GM12878 (cell line): Measurements from ENCODE around the gene HABP2. TPM values are rescaled to one million over a fixed set of nuclear protein-coding genes. Genes with fewer than 3 reads are reported as not detected.

Experiments used
- ATAC-seq: fragments of 200-7000 bp; cut with Tn5 transposase; 3 replicates; pipeline ENCODE4 v1.9.1; 2020; ENCODE audit warnings: mild to moderate bottlenecking, moderate library complexity
- BruUV-seq: library from RNA; stranded (reverse); fragments of 400-500 nt; replicated peaks from 2 replicates; lab custom pipeline; 2021; lab: Mats Ljungman, UMichigan
- CTCF ChIA-PET: fragments of 300-600 bp; sonication (Branson Sonifier 250); formaldehyde crosslinking; extraction: SDS; loops from one replicate; lab custom pipeline; 2021; ENCODE audit warnings: inconsistent platforms; lab: Yijun Ruan, JAX
- POLR2A ChIA-PET: fragments of 350-600 bp; formaldehyde crosslinking; extraction: SDS; loops from one replicate; lab custom pipeline; 2021; ENCODE audit warnings: inconsistent platforms; lab: Charles Lee
- RAD21 ChIA-PET: fragments of 300-600 bp; sonication (Branson Sonifier 250); formaldehyde crosslinking; loops from one replicate; lab custom pipeline; 2023; ENCODE audit warnings: antibody characterized with exemption; ENCODE audit not compliant: unreplicated experiment; lab: Charles Lee
- SMC1A ChIA-PET: fragments of 300-600 bp; sonication (Branson Sonifier 250); formaldehyde crosslinking; loops from one replicate; lab custom pipeline; 2023; ENCODE audit not compliant: unreplicated experiment, uncharacterized antibody; lab: Charles Lee
- DNase-seq: peaks from one replicate; pipeline ENCODE4 v3.0.0-alpha.2; 2011; ENCODE audit warnings: low read depth, low spot score
- FAIRE-seq: peaks from 3 replicates; lab custom pipeline; 2011; peaks lifted over from hg19 to GRCh38; lab: Jason Lieb, UNC
- H2AFZ ChIP-seq: 2 replicates; pipeline ENCODE4 v1.6.0; 2011; ENCODE audit warnings: low read depth, low read length, control low read depth; ENCODE audit not compliant: control insufficient read depth
- H3K27ac ChIP-seq: 2 replicates; pipeline ENCODE4 v1.5.1; 2011; ENCODE audit warnings: control low read depth; ENCODE audit not compliant: control insufficient read depth, insufficient read depth
- H3K27me3 ChIP-seq, 2 experiments: replicated peaks in 1 of 2; 2 replicates each; pipeline versions ENCODE4 v1.6.0 to v1.6.1; 2011; ENCODE audit warnings: low read length in 1 of 2; ENCODE audit not compliant: control insufficient read depth in 2 of 2, insufficient read depth in 2 of 2
- H3K36me3 ChIP-seq, 2 experiments: 2 replicates each; pipeline ENCODE4 v1.5.1; 2011; ENCODE audit warnings: low read length in 1 of 2; ENCODE audit not compliant: control insufficient read depth in 2 of 2, insufficient read depth in 2 of 2
- H3K4me1 ChIP-seq: 2 replicates; pipeline ENCODE4 v1.6.1; 2011; ENCODE audit warnings: mild to moderate bottlenecking, low read length, moderate library complexity, mixed read lengths; ENCODE audit not compliant: control insufficient read depth, insufficient read depth
- H3K4me2 ChIP-seq: 2 replicates; pipeline ENCODE4 v1.6.0; 2011; ENCODE audit warnings: control low read depth; ENCODE audit not compliant: control insufficient read depth, insufficient read depth
- H3K4me3 ChIP-seq: fragments of 200-600 bp; sonication (generic); 2 replicates; pipeline ENCODE4 v1.5.1; 2016
- H3K79me2 ChIP-seq: 2 replicates; pipeline ENCODE4 v1.6.0; 2011; ENCODE audit warnings: low read length; ENCODE audit not compliant: control insufficient read depth, insufficient read depth
- H3K9ac ChIP-seq: 2 replicates; pipeline ENCODE4 v1.8.0; 2011; ENCODE audit warnings: low read length, control low read depth, mixed read lengths; ENCODE audit not compliant: control insufficient read depth, insufficient read depth
- H3K9me3 ChIP-seq: replicated peaks from 3 replicates; pipeline ENCODE4 v1.5.1; 2011; ENCODE audit warnings: mild to moderate bottlenecking, low read length; ENCODE audit not compliant: control insufficient read depth, insufficient read depth
- H4K20me1 ChIP-seq: 2 replicates; pipeline ENCODE4 v1.6.0; 2011; ENCODE audit not compliant: control insufficient read depth, insufficient read depth
- BACH1 ChIP-seq: fragments of 450-650 bp; IDR thresholded peaks from 2 replicates; pipeline ENCODE4 v1.6.1; 2017; ENCODE audit warnings: mild to moderate bottlenecking, borderline replicate concordance
- CHD4 ChIP-seq: fragments of 200-600 bp; sonication (generic); IDR thresholded peaks from 2 replicates; pipeline ENCODE4 v1.6.1; 2016; ENCODE audit warnings: mild to moderate bottlenecking
- GABPA ChIP-seq: IDR thresholded peaks from 2 replicates; pipeline ENCODE4 v1.6.1; 2014; ENCODE audit warnings: antibody characterized with exemption, low read depth, mild to moderate bottlenecking, inconsistent platforms
- HDAC6 ChIP-seq: fragments of 200-600 bp; sonication (generic); IDR thresholded peaks from one replicate; pipeline ENCODE4 v1.8.0; 2017; ENCODE audit warnings: antibody characterized with exemption; ENCODE audit not compliant: unreplicated experiment
- POLR2AphosphoS5 ChIP-seq: IDR thresholded peaks from 2 replicates; pipeline ENCODE4 v1.6.1; 2011; ENCODE audit warnings: mild to moderate bottlenecking, low read length, inconsistent platforms
- RAD21 ChIP-seq: IDR thresholded peaks from 2 replicates; pipeline ENCODE4 v1.6.1; 2011; ENCODE audit warnings: mild to moderate bottlenecking, low read depth, low read length, moderate library complexity; ENCODE audit not compliant: insufficient read depth
- RBBP5 ChIP-seq: fragments of 200-600 bp; sonication (generic); conservative IDR thresholded peaks from 2 replicates; pipeline ENCODE4 v1.6.1; 2016
- SMC3 ChIP-seq: IDR thresholded peaks from 2 replicates; pipeline ENCODE4 v1.6.1; 2011; ENCODE audit warnings: low read length, improper control_type of control experiment, borderline replicate concordance
- SRF ChIP-seq, 2 experiments: IDR thresholded peaks; 2 replicates each; pipeline ENCODE4 v1.6.1; 2011; ENCODE audit warnings: low read depth in 2 of 2, low read length in 2 of 2, mild to moderate bottlenecking in 1 of 2, moderate library complexity in 1 of 2
- STAT1 ChIP-seq: fragments of 450-650 bp; conservative IDR thresholded peaks from 2 replicates; pipeline ENCODE4 v1.6.1; 2014; ENCODE audit warnings: antibody characterized with exemption, mild to moderate bottlenecking
- TCF12 ChIP-seq: IDR thresholded peaks from 2 replicates; pipeline ENCODE4 v1.6.1; 2011; ENCODE audit warnings: low read depth, mild to moderate bottlenecking, low read length
- YY1 ChIP-seq: IDR thresholded peaks from 2 replicates; pipeline ENCODE4 v1.6.1; 2011; ENCODE audit warnings: low read depth, mild to moderate bottlenecking, low read length
- WGBS: methylation state at CpG from one replicate; pipeline ENCODE4 v1.1.6; 2016; ENCODE audit warnings: low lambda C conversion rate; ENCODE audit not compliant: insufficient replicate concordance, insufficient coverage; ENCODE audit errors: missing lambda C conversion rate; 5-methylcytosine and 5-hydroxymethylcytosine counted together
- in situ Hi-C: fragments of 300-500 bp; cut with MboI; formaldehyde crosslinking; loops from 9 replicates; pipeline ENCODE4 v1.14.3; 2018; ENCODE audit warnings: mixed read lengths
- intact Hi-C: fragments of 100-400 bp; cut with micrococcal nuclease; formaldehyde crosslinking; loops from one replicate; pipeline ENCODE4 v1.14.2; 2022; ENCODE audit not compliant: unreplicated experiment
- polyA plus RNA-seq, 11 experiments: library from polyadenylated mRNA; depleted of rRNA in 4 of 11; unstranded in 6 of 11; stranded (reverse) in 5 of 11; fragments of >200 nt; fragmentation: Nextera tagmentation in 4 of 11; fragmentation: Illumina TruSeq in 1 of 11; extraction: Ambion mirVana in 4 of 11; extraction: Trizol in 1 of 11; gene quantifications; 1 replicate in 1 of 11; 2 replicates in 10 of 11; pipeline versions ENCODE4 v1.2.1 to v1.2.3, GENCODE V29; 2011 to 2016; ENCODE audit warnings: inconsistent platforms in 2 of 11, missing spikeins in 2 of 11, low read depth in 1 of 11
- total RNA-seq, 4 experiments: library from RNA; depleted of rRNA in 3 of 4; stranded (reverse); fragments of >200 nt in 3 of 4; fragmentation: Illumina TruSeq in 1 of 4; extraction: Trizol in 1 of 4; gene quantifications; 2 replicates each; pipeline versions ENCODE4 v1.2.1 to v1.2.3, GENCODE V29; 2013 to 2021
- TF ChIP-seq, protein P1 (sequence below), 3 experiments: IDR thresholded peaks in 2 of 3; conservative IDR thresholded peaks in 1 of 3; 2 replicates each; pipeline ENCODE4 v1.5.1; 2011; ENCODE audit warnings: low read depth in 3 of 3, low read length in 3 of 3, mild to moderate bottlenecking in 3 of 3, control low read depth in 2 of 3, moderate library complexity in 2 of 3, inconsistent platforms in 1 of 3, mixed read lengths in 1 of 3; ENCODE audit not compliant: control insufficient read depth in 2 of 3, insufficient read depth in 1 of 3; ENCODE audit errors: extremely low read depth in 1 of 3
- TF ChIP-seq, protein P2 (sequence below): IDR thresholded peaks from 2 replicates; pipeline ENCODE4 v1.6.1; 2011; ENCODE audit warnings: low read depth, mild to moderate bottlenecking, low read length, moderate library complexity, borderline replicate concordance; ENCODE audit errors: extremely low read depth

Gene HABP2
- total and polyA plus RNA-seq, 10 of the 15 experiments (the other 5 are each of a cell fraction or from before 2014, with no cell fraction given), result 0.13 TPM; not detected in 9

DNA sequence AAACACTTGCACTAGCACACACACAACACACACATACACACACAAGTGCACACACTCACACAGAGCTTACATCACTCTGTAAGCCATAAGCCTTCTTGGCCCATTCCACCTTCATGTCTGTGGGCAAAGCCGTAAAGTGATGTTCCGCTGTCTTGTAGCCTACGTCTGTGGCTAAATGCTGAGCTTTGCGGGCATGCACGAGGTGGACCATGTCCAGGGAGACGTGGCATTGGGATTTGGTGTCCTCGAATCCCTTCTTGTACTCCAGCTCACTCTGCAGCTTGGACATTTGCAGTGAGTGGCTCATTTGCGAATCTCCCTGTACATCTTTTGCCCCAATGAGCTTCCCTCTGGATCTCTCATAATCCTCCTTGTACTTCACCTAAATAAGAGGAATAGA lies 68.9 kb downstream of the HABP2 start:
- SMC1A ChIA-PET, result no interaction called here
- no peaks in the 10 kb centered on the region for H3K4me1 ChIP-seq
- in situ Hi-C loops, result no loop called here
- POLR2A ChIA-PET, result no interaction called here
- no peak overlapping the region for H2AFZ ChIP-seq
- DNase-seq, result no peak
- no peak for FAIRE-seq
- TF ChIP-seq SRF (IDR thresholded peaks at IDR 0.05; ENCODE audit: low read depth in 2 of 2, low read length in 2 of 2) (no peak), GABPA (no peak), POLR2AphosphoS5 (no peak)
- H4K20me1 ChIP-seq, result no peaks in the 10 kb centered on the region
- no peaks in the 10 kb centered on the region for H3K79me2 ChIP-seq
- CTCF ChIA-PET, result no interaction called here
- H3K27me3 ChIP-seq, result peaks cover 5% of the 10 kb centered on the region in 2 experiments
- RAD21 ChIA-PET, result no interaction called here
- no peak for ATAC-seq
- no peak overlapping the region for H3K4me3 ChIP-seq
- 34% methylated on average over 8 of the region's 8 CpGs for WGBS
- H3K9me3 ChIP-seq, result no peaks in the 10 kb centered on the region
- no TSS peak for BruUV-seq
- no peak overlapping the region for H3K27ac ChIP-seq
- no peak overlapping the region for H3K4me2 ChIP-seq
- no peaks in the 10 kb centered on the region for H3K36me3 ChIP-seq
- no peak overlapping the region for H3K9ac ChIP-seq
- intact Hi-C loops, result no loop called here

DNA sequence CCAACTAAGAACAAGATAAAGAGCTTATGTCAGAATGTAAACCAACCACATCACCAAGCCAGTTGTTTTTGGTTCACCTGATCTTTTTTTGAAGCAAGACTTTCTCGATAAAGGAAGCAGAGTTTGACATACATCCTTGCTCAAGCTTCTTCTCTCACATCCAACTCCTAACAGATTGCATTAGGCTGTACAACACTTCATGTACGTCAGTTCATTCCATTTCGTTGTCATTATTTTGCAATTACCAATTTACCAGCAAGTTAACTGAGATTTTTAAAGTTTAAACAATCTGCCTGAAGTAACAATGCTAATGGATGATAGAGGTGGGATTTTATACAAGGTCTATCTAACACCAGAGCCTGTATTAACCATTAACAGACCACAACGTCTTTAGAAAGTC lies 70.0 kb downstream of the HABP2 start:
- Histone ChIP-seq H3K4me3 (no peak overlapping the region), H3K9ac (no peak overlapping the region), H2AFZ (no peak overlapping the region), H3K27me3 (peaks cover 5 to 7% of the 10 kb centered on the region in 2 experiments; a peak in 3 of 4 replicates), H3K27ac (no peak overlapping the region), H3K36me3 (no peaks in the 10 kb centered on the region), H3K4me2 (no peak overlapping the region), H3K4me1 (no peaks in the 10 kb centered on the region), H3K9me3 (no peaks in the 10 kb centered on the region), H4K20me1 (no peaks in the 10 kb centered on the region), H3K79me2 (no peaks in the 10 kb centered on the region)
- intact Hi-C loops (no loop called here), in situ Hi-C loops (no loop called here)
- ChIA-PET CTCF (no interaction called here), RAD21 (no interaction called here), POLR2A (no interaction called here), SMC1A (no interaction called here)
- no peak for FAIRE-seq
- no peak for DNase-seq
- WGBS, result 8% methylated on average over 4 of the region's 4 CpGs
- BruUV-seq, result no TSS peak
- ATAC-seq, result no peak
- TF ChIP-seq HDAC6 (no peak), TCF12 (no peak), STAT1 (no peak), SMC3 (no peak), BACH1 (no peak), RAD21 (no peak), CHD4 (no peak), YY1 (no peak), RBBP5 (no peak)
- TF ChIP-seq, protein P1, sequence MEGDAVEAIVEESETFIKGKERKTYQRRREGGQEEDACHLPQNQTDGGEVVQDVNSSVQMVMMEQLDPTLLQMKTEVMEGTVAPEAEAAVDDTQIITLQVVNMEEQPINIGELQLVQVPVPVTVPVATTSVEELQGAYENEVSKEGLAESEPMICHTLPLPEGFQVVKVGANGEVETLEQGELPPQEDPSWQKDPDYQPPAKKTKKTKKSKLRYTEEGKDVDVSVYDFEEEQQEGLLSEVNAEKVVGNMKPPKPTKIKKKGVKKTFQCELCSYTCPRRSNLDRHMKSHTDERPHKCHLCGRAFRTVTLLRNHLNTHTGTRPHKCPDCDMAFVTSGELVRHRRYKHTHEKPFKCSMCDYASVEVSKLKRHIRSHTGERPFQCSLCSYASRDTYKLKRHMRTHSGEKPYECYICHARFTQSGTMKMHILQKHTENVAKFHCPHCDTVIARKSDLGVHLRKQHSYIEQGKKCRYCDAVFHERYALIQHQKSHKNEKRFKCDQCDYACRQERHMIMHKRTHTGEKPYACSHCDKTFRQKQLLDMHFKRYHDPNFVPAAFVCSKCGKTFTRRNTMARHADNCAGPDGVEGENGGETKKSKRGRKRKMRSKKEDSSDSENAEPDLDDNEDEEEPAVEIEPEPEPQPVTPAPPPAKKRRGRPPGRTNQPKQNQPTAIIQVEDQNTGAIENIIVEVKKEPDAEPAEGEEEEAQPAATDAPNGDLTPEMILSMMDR (IDR thresholded peaks at IDR 0.05 in 2 of 3, conservative IDR thresholded peaks at IDR 0.05 in 1 of 3; ENCODE audit: control insufficient read depth in 2 of 3, extremely low read depth in 1 of 3, insufficient read depth in 1 of 3, low read depth in 3 of 3, low read length in 3 of 3), result no peak
- TF ChIP-seq, protein P2, sequence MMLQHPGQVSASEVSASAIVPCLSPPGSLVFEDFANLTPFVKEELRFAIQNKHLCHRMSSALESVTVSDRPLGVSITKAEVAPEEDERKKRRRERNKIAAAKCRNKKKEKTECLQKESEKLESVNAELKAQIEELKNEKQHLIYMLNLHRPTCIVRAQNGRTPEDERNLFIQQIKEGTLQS, result no peak
